D721Med (cell line): ENCODE measurements around the gene GOLGA6L2.
"Not testable (repeated sequence)": the region's sequence is repeated elsewhere in the genome, so short reads cannot be mapped to it uniquely, and the experiment has no call there.

Experiments used
- DNase-seq: peaks from one replicate; pipeline ENCODE4 v3.0.0; 2011; ENCODE audit warnings: low spot score; ENCODE audit not compliant: insufficient read length
- FAIRE-seq: peaks from 2 replicates; lab custom pipeline; 2011; peaks lifted over from hg19 to GRCh38; lab: Jason Lieb, UNC
- CTCF ChIP-seq: IDR thresholded peaks from 2 replicates; pipeline ENCODE4 v1.5.1; 2012; ENCODE audit warnings: mild to moderate bottlenecking, control low read depth; ENCODE audit not compliant: insufficient read depth; ENCODE audit errors: missing control alignments

GOLGA6L2 gene

GRCh38 chr15:23424111-23424904 lies 22.7 kb downstream of the GOLGA6L2 start:
- DNase-seq (no peak), FAIRE-seq (no peak)
- TF ChIP-seq CTCF: no peak

- TF ChIP-seq CTCF: no peak
- FAIRE-seq (no peak), DNase-seq (no peak)
Observed at GRCh38 chr15:23422946-23423708, 23.9 kb downstream of the GOLGA6L2 start.

- FAIRE-seq (no peak), DNase-seq (no peak)
- no peak for TF ChIP-seq CTCF
Observed at GRCh38 chr15:23422099-23422945, 24.7 kb downstream of the GOLGA6L2 start.

GRCh38 chr15:23420806-23421575 lies 26.1 kb downstream of the GOLGA6L2 start:
- DNase-seq (no peak), FAIRE-seq (no peak)
- TF ChIP-seq CTCF: no peak

- FAIRE-seq: no peak
- no peak for DNase-seq
- TF ChIP-seq CTCF: no peak
Observed at GRCh38 chr15:23416349-23417276, 30.4 kb downstream of the GOLGA6L2 start.

- DNase-seq, FAIRE-seq: not testable (repeated sequence)
Observed at GRCh38 chr15:23415866-23416265, 31.2 kb downstream of the GOLGA6L2 start.
